HepG2 (cell line): ENCODE data around the gene ZNF12. TPM values are rescaled to one million over a fixed set of nuclear protein-coding genes. Genes with fewer than 3 reads are reported as not detected.

Experiments
- ATAC-seq: fragments of 200-7000 bp; cut with Tn5 transposase; 3 replicates; pipeline ENCODE4 v1.9.1; 2020; ENCODE audit warnings: mild to moderate bottlenecking, moderate library complexity
- BruUV-seq: library from RNA; stranded (reverse); fragments of 400-500 nt; replicated peaks from 2 replicates; lab custom pipeline; 2021; lab: Mats Ljungman, UMichigan
- CTCF ChIA-PET: fragments of 300-600 bp; formaldehyde crosslinking; extraction: SDS; loops from one replicate; lab custom pipeline; 2021; ENCODE audit warnings: low total read pairs, inconsistent platforms, low intra/inter-chr PET ratio; lab: Yijun Ruan, JAX
- POLR2A ChIA-PET: fragments of 350-600 bp; sonication (Branson Sonifier 250); formaldehyde crosslinking; loops from one replicate; lab custom pipeline; 2020; ENCODE audit warnings: antibody characterized with exemption, inconsistent platforms; lab: Yijun Ruan, JAX
- DNase-seq: peaks from one replicate; pipeline ENCODE4 v3.0.0-alpha.2; 2015; ENCODE audit warnings: low spot score
- FAIRE-seq: peaks from 3 replicates; lab custom pipeline; 2011; peaks lifted over from hg19 to GRCh38; lab: Jason Lieb, UNC
- H2AFZ ChIP-seq: one replicate; pipeline ENCODE4 v1.6.1; 2011; ENCODE audit warnings: low read length, inconsistent platforms
- H3K27ac ChIP-seq: fragments of 300-600 bp; 3 replicates; pipeline ENCODE4 v1.8.0; 2011; ENCODE audit warnings: mixed run types, mild to moderate bottlenecking, mixed read lengths, low read length, inconsistent platforms; ENCODE audit not compliant: insufficient read depth; ENCODE audit errors: extremely low read length
- H3K27me3 ChIP-seq, 2 experiments: fragments of 200-600 bp in 1 of 2; 2 replicates in 1 of 2; 3 replicates in 1 of 2; pipeline versions ENCODE4 v1.6.0 to v1.8.0; 2011; ENCODE audit warnings: low read length in 2 of 2, mild to moderate bottlenecking in 2 of 2, moderate library complexity in 2 of 2, inconsistent platforms in 1 of 2; ENCODE audit not compliant: insufficient read depth in 2 of 2, control insufficient read depth in 1 of 2
- H3K36me3 ChIP-seq, 2 experiments: fragments of 200-600 bp in 1 of 2; replicated peaks in 1 of 2; 2 replicates in 1 of 2; 3 replicates in 1 of 2; pipeline versions ENCODE4 v1.5.1 to v1.8.0; 2011; ENCODE audit warnings: low read length in 2 of 2, inconsistent platforms in 1 of 2; ENCODE audit not compliant: insufficient read depth in 2 of 2, control insufficient read depth in 1 of 2
- H3K4me1 ChIP-seq: 2 replicates; pipeline ENCODE4 v1.5.1; 2012; ENCODE audit warnings: low read length, inconsistent platforms; ENCODE audit not compliant: insufficient read depth
- H3K4me2 ChIP-seq: 2 replicates; pipeline ENCODE4 v1.6.0; 2011; ENCODE audit warnings: low read depth, low read length, inconsistent platforms
- H3K4me3 ChIP-seq, 3 experiments: fragments of 200-600 bp in 1 of 3; sonication (generic), shearing (Covaris generic) in 1 of 3; replicated peaks in 1 of 3; 2 replicates each; pipeline ENCODE4 v1.5.1; 2011 to 2016; ENCODE audit warnings: low read length in 3 of 3, inconsistent platforms in 2 of 3, low read depth in 2 of 3, mild to moderate bottlenecking in 2 of 3, control low read depth in 1 of 3, mixed read lengths in 1 of 3; ENCODE audit not compliant: insufficient read depth in 1 of 3
- H3K79me2 ChIP-seq: one replicate; pipeline ENCODE4 v1.6.1; 2011; ENCODE audit warnings: low read length, inconsistent platforms; ENCODE audit not compliant: insufficient read depth
- H3K9ac ChIP-seq: 2 replicates; pipeline ENCODE4 v1.6.0; 2011; ENCODE audit warnings: mild to moderate bottlenecking, low read depth, low read length, inconsistent platforms; ENCODE audit not compliant: insufficient read depth
- H3K9me3 ChIP-seq: 2 replicates; pipeline ENCODE4 v1.5.1; 2012; ENCODE audit warnings: mild to moderate bottlenecking, low read length
- H4K20me1 ChIP-seq: 2 replicates; pipeline ENCODE4 v1.6.0; 2011; ENCODE audit warnings: inconsistent platforms, mild to moderate bottlenecking, low read length, moderate library complexity; ENCODE audit not compliant: insufficient read depth
- CHD4 ChIP-seq: fragments of 200-600 bp; sonication (generic); IDR thresholded peaks from 2 replicates; pipeline ENCODE4 v1.7.0; 2017; ENCODE audit warnings: mild to moderate bottlenecking, low read length, borderline replicate concordance
- MBNL3 ChIP-seq: fragments of 250-450 bp; sonication (Bioruptor Pico); conservative IDR thresholded peaks from 2 replicates; pipeline ENCODE4 v1.8.0; 2022; ENCODE audit warnings: mild to moderate bottlenecking, inconsistent platforms
- MTF1 ChIP-seq: sonication (generic); formaldehyde crosslinking; IDR thresholded peaks from 2 replicates; pipeline ENCODE4 v1.5.0; 2020; ENCODE audit warnings: missing genetic modification reagents
- RARA ChIP-seq: IDR thresholded peaks from 2 replicates; pipeline ENCODE4 v1.6.1; 2016; ENCODE audit warnings: missing genetic modification reagents, missing compliant biosample characterization
- RBFOX2 ChIP-seq: fragments of 200-400 bp; formaldehyde crosslinking; IDR thresholded peaks from 2 replicates; pipeline ENCODE4 v1.6.1; 2017; ENCODE audit warnings: low read depth, mild to moderate bottlenecking, low read length
- SP2 ChIP-seq: sonication (generic); formaldehyde crosslinking; IDR thresholded peaks from 2 replicates; pipeline ENCODE4 v1.5.1; 2020; ENCODE audit warnings: mild to moderate bottlenecking, missing genetic modification reagents
- ZNF232 ChIP-seq: sonication (generic); formaldehyde crosslinking; IDR thresholded peaks from 2 replicates; pipeline ENCODE4 v1.4.0; 2020; ENCODE audit warnings: missing genetic modification reagents, borderline replicate concordance
- ZNF274 ChIP-seq: sonication (generic); formaldehyde crosslinking; IDR thresholded peaks from 2 replicates; pipeline ENCODE4 v1.5.1; 2020; ENCODE audit warnings: mild to moderate bottlenecking, missing genetic modification reagents
- ZNF749 ChIP-seq: sonication (generic); formaldehyde crosslinking; IDR thresholded peaks from 2 replicates; pipeline ENCODE4 v1.8.0; 2022; ENCODE audit warnings: mild to moderate bottlenecking, missing genetic modification reagents, moderate library complexity, borderline replicate concordance
- ZNF775 ChIP-seq: sonication (generic); formaldehyde crosslinking; IDR thresholded peaks from 2 replicates; pipeline ENCODE4 v1.4.0; 2020; ENCODE audit warnings: missing genetic modification reagents, mild to moderate bottlenecking, moderate library complexity, borderline replicate concordance
- WGBS: methylation state at CpG from one replicate; pipeline ENCODE4 v1.1.6; 2017; ENCODE audit warnings: low lambda C conversion rate; 5-methylcytosine and 5-hydroxymethylcytosine counted together
- in situ Hi-C: cut with HindIII; loops from 2 replicates; pipeline ENCODE4 v1.10.0; 2017; ENCODE audit warnings: low pct_unique_long_range_greater_than_20kb; ENCODE audit not compliant: extremely low pct_ligation_motif_present
- intact Hi-C: fragments of 100-400 bp; cut with micrococcal nuclease; formaldehyde crosslinking; loops from one replicate; pipeline ENCODE4 v1.10.0; 2022; ENCODE audit not compliant: unreplicated experiment
- polyA plus RNA-seq, 8 experiments: library from polyadenylated mRNA; depleted of rRNA in 3 of 8; stranded (reverse) in 7 of 8; unstranded in 1 of 8; fragments of >200 nt; fragmentation: Illumina TruSeq in 4 of 8; extraction: Trizol in 4 of 8; gene quantifications; 2 replicates each; pipeline versions ENCODE4 v1.2.1 to v1.2.3, GENCODE V29; 2011 to 2016; ENCODE audit warnings: low read depth in 4 of 8, missing spikeins in 1 of 8, mixed read lengths in 1 of 8; ENCODE audit not compliant: insufficient read depth in 1 of 8
- total RNA-seq, 5 experiments: library from RNA; depleted of rRNA; stranded (reverse); fragments of >200 nt; fragmentation: Illumina TruSeq; extraction: Trizol; gene quantifications; 2 replicates each; pipeline ENCODE4 v1.2.3, GENCODE V29; 2016; ENCODE audit warnings: low read depth in 1 of 5
- TF ChIP-seq, protein P1 (sequence below): sonication (generic); formaldehyde crosslinking; IDR thresholded peaks from 2 replicates; pipeline ENCODE4 v1.4.0; 2020; ENCODE audit warnings: missing genetic modification reagents, mild to moderate bottlenecking, borderline replicate concordance
- TF ChIP-seq, protein P2 (sequence below): sonication (generic); formaldehyde crosslinking; IDR thresholded peaks from 2 replicates; pipeline ENCODE4 v1.4.0; 2020; ENCODE audit warnings: mild to moderate bottlenecking, missing genetic modification reagents
- TF ChIP-seq, protein P3 (sequence below): sonication (generic); formaldehyde crosslinking; IDR thresholded peaks from 2 replicates; pipeline ENCODE4 v1.8.1; 2023; ENCODE audit warnings: mild to moderate bottlenecking, inconsistent platforms, moderate library complexity, missing genetic modification reagents, borderline replicate concordance

Gene ZNF12
- total and polyA plus RNA-seq, 2 of the 13 experiments (the other 11 are each of a cell fraction or from before 2014, with no cell fraction given): 21.4 to 22.8 TPM

DNA sequence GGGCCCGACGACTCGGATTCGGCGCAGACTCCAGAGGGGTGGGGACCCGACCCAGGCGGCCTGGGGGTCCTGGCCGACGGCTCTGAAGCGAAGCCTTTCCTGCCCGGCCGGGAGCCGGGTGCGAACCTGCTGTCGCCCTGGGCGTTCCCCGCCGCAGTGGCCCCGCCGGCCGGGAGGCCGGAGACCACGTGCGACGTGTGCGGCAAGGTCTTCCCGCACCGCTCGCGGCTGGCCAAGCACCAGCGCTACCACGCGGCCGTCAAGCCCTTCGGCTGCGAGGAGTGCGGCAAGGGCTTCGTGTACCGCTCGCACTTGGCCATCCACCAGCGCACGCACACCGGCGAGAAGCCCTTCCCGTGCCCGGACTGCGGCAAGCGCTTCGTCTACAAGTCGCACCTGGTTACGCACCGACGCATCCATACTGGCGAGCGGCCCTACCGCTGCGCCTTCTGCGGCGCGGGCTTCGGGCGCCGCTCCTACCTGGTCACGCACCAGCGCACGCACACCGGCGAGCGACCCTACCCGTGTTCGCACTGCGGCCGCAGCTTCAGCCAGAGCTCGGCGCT is 54.2 kb downstream of the ZNF12 start:
- Histone ChIP-seq H3K79me2 (no peaks in the 10 kb centered on the region), H3K9me3 (no peaks in the 10 kb centered on the region), H3K27ac (no peak overlapping the region), H3K4me2 (no peak overlapping the region), H3K36me3 (peaks cover 6 to 12% of the 10 kb centered on the region in 2 experiments; a peak in 3 of 5 replicates), H3K4me3 (no peak overlapping the region), H3K4me1 (no peaks in the 10 kb centered on the region), H3K27me3 (no peaks in the 10 kb centered on the region), H2AFZ (no peak overlapping the region), H4K20me1 (no peaks in the 10 kb centered on the region), H3K9ac (no peak overlapping the region)
- ATAC-seq (no peak), FAIRE-seq (no peak), DNase-seq (no peak)
- intact Hi-C loops: no loop called here
- 0 out of 2 replicates have a peak, but pooled peaks have one; percentile 33 for TF ChIP-seq RBFOX2
- TF ChIP-seq, protein P1, sequence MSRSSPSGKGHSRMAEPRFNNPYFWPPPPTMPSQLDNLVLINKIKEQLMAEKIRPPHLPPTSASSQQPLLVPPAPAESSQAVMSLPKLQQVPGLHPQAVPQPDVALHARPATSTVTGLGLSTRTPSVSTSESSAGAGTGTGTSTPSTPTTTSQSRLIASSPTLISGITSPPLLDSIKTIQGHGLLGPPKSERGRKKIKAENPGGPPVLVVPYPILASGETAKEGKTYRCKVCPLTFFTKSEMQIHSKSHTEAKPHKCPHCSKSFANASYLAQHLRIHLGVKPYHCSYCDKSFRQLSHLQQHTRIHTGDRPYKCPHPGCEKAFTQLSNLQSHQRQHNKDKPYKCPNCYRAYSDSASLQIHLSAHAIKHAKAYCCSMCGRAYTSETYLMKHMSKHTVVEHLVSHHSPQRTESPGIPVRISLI (CRISPR knock-in tag): no peak
- ChIA-PET POLR2A (no interaction called here), CTCF (no interaction called here)
- WGBS: 99% methylated on average over 68 of the region's 75 CpGs
- in situ Hi-C loops: no loop called here
- no TSS peak for BruUV-seq

DNA sequence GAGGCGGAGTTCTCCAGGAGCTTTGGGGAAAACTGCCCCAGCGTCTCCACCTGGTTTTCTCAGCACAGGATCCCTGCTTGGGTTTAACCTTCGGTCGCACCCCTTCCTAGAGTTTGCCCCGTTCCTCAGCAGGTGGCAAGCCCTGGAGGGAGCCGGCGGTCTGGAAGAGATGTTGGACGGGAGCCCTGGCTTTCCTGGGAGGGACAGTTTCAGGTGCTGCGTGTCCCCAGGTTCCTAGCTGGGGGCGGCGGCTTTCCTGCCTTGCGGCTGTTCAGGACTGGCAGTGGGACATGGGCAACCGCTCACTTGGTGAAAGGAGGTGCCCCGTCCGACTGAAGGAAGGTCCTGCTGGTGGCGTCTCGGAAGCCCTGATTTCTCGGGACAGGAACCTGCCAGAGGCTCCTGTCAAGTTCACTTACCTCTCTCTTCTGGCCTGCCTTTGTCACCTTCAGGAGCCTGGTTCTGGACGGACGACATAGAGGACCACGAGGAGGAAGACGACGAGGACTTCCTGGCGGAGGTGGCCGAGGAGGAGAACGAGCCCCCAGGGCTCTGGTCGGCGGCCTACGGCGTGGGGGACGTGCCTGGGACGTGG is 54.8 kb downstream of the ZNF12 start:
- CTCF ChIA-PET: no interaction called here
- Histone ChIP-seq H3K9me3 (no peaks in the 10 kb centered on the region), H3K4me2 (no peak overlapping the region), H3K36me3 (peaks cover 6 to 15% of the 10 kb centered on the region in 2 experiments; a peak in 3 of 5 replicates), H3K27ac (no peak overlapping the region), H4K20me1 (no peaks in the 10 kb centered on the region), H3K9ac (no peak overlapping the region), H3K4me1 (no peaks in the 10 kb centered on the region), H3K4me3 (no peak overlapping the region), H3K27me3 (no peaks in the 10 kb centered on the region), H2AFZ (no peak overlapping the region), H3K79me2 (no peaks in the 10 kb centered on the region)
- in situ Hi-C loops (no loop called here), intact Hi-C loops (no loop called here)
- POLR2A ChIA-PET: no interaction called here
- ATAC-seq: no peak
- FAIRE-seq: no peak
- 97% methylated on average over 22 of the region's 32 CpGs for WGBS
- no peak for DNase-seq
- no TSS peak for BruUV-seq
- TF ChIP-seq CHD4 (no peak), ZNF232 (CRISPR knock-in tag) (no peak), ZNF749 (CRISPR knock-in tag) (no peak), RARA (CRISPR knock-in tag) (no peak), ZNF274 (CRISPR knock-in tag) (no peak), MTF1 (no peak), SP2 (CRISPR knock-in tag) (no peak), ZNF775 (no peak), MBNL3 (CRISPR knock-in tag) (no peak)
- TF ChIP-seq, protein P2, sequence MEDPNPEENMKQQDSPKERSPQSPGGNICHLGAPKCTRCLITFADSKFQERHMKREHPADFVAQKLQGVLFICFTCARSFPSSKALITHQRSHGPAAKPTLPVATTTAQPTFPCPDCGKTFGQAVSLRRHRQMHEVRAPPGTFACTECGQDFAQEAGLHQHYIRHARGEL: no peak
- TF ChIP-seq, protein P3, sequence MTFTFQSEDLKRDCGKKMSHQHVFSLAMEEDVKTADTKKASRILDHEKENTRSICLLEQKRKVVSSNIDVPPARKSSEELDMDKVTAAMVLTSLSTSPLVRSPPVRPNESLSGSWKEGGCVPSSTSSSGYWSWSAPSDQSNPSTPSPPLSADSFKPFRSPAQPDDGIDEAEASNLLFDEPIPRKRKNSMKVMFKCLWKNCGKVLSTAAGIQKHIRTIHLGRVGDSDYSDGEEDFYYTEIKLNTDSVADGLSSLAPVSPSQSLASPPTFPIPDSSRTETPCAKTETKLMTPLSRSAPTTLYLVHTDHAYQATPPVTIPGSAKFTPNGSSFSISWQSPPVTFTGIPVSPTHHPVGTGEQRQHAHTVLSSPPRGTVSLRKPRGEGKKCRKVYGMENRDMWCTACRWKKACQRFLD (CRISPR knock-in tag): no peak
